GM10266 (cell line): Measurements from ENCODE around the gene ARVCF.

Experiments used
- DNase-seq: peaks from one replicate; pipeline ENCODE4 v3.0.0; 2012; ENCODE audit errors: extremely low spot score
- CTCF ChIP-seq: IDR thresholded peaks from 2 replicates; pipeline ENCODE4 v1.5.1; 2012; ENCODE audit warnings: mild to moderate bottlenecking, low read depth; ENCODE audit not compliant: control insufficient read depth, insufficient read depth; ENCODE audit errors: missing control alignments

ARVCF gene

DNA sequence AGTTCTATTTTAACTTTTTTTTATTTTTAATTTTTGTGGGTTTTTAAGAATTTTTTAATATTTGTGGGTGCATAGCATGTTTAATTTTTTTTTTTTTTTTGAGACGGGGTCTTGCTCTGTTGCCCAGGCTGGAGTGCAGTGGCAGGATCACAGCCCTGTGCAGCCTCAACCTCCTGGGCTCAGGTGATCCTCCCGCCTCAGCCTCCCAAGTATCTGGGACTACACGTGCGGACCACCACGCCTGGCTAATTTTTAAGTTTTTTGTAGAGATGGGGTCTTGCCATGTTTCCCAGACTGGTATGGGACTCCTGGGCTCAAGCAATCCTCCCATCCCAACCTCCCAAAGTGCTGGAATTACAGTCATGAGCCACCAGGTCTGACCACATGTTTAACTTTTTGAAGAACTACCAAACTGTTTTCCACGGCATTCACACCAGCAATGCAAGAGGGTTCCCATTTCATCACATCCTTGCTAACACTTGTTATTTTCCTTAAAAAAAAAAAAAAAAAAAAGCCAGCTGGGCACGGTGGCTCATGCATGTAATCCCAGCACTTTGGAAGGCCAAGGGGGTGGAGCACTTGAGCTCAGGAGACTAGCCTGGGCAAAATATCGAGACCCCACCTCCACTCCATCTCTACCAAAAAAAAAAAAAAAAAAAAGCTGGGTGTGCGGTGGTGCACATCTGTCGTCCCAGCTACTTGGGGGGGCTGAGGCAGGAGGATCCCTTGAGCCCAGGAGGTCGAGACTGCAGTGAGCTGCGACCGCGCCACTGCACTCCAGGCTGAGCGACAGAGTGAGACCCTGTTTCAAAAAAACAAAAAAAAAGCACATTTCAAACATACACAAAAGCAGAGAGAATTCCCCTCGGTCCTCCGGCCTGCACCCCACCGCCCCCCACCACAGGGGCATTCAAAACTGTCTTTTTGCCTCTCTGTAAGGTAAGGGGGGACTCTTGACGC is 58.3 kb downstream of the ARVCF start:
- TF ChIP-seq CTCF: no peak
- DNase-seq: no peak

- no peak for TF ChIP-seq CTCF
- DNase-seq: no peak
These were observed 59.2 kb downstream of the ARVCF start for GRCh38 chr22:19957445-19957844.

GRCh38 chr22:19955241-19956128 is 61.1 kb downstream of the ARVCF start:
- no peak for TF ChIP-seq CTCF

GRCh38 chr22:19951346-19951745 is 65.3 kb downstream of the ARVCF start:
- DNase-seq: no peak
- no peak for TF ChIP-seq CTCF

More at GRCh38 chr22:19955241-19956128, 61.1 kb downstream of the ARVCF start:
- DNase-seq: no peak

GRCh38 chr22:19948057-19948760 is 68.4 kb downstream of the ARVCF start:
- DNase-seq: no peak
- TF ChIP-seq CTCF: no peak

GRCh38 chr22:19943082-19944026 is 73.3 kb downstream of the ARVCF start:
- peak; percentile 21 for DNase-seq
- no peak for TF ChIP-seq CTCF
